HG03439 (cell line): Measurements from ENCODE around the gene TEKT3.

ENCODE experiments used
- ATAC-seq: cut with Tn5 transposase; IDR thresholded peaks from one replicate; pipeline ENCODE4 v1.9.1; 2021; ENCODE audit warnings: mild to moderate bottlenecking, moderate library complexity; ENCODE audit not compliant: unreplicated experiment

Gene TEKT3

DNA sequence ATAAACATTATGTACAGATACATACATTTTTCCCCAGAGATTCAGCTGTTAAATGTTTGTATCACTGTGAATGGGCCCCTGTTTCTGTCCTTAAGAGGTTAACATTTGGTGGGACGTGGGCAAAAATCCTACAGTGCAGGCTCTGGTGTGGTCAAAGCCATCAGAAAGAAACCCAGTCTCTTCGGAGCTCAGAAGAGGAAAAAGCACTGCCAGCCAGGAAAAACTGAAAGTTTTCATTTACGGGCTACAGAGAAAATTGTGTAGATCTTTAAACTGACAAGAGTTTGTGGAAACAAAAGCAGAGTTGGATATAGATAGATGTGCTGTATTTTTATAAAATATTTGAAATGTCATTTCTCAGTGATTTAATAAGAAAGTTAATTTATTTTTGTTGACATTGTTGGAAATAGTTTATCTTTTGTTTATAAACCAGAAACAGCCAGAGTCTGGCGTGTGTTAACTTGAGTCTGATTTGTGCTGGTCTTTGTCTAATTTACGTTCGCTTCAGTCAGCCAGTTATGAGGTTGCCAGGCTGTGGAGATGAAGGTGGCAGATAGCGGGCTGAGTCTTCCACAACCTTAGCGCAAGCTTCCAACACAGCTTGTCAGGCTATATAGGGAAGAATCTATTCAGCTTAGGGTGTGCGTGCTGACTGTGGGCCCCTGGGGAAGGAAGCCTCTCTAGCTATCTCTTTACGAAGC, 9.5 kb upstream of the TEKT3 start:
- ATAC-seq = no peak

DNA sequence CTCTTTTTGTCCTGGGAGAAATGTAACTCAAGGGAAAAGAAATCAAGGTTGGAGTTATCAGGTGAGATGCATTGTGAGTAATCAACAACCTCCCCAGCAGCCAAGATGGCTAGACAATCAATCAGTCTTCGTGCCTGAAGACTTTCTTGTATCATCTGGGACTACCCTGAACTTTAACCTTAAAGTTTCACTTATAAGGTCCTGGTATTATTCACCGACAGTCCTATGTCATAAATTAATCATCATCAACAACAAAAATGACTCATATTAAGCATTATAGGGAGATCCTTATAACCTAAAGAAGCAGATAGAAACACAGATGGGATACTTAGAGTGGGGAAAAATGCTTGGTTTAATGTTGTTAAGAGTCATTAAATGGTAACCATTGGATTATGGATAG, 7.7 kb upstream of the TEKT3 start:
- ATAC-seq = no peak

DNA sequence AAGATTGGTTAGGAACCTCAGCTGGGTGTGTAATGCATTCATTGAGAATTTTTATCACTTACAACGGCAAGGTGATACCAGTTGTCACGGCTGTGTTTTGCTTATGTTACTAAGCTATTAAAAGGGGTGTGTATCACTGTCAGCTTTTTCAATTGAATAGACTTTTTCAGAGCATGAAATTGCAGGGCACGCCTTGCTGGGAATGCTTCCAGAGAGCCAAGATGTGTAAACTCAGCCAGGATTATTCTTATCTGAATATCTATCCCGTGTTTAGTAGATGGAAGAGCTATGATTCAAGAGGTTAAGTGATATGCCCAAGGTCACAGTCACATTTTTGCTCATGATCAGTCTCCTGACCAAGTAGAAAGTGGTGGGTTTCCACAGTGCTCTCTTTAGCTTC, 6.6 kb upstream of the TEKT3 start:
- ATAC-seq = no peak

DNA sequence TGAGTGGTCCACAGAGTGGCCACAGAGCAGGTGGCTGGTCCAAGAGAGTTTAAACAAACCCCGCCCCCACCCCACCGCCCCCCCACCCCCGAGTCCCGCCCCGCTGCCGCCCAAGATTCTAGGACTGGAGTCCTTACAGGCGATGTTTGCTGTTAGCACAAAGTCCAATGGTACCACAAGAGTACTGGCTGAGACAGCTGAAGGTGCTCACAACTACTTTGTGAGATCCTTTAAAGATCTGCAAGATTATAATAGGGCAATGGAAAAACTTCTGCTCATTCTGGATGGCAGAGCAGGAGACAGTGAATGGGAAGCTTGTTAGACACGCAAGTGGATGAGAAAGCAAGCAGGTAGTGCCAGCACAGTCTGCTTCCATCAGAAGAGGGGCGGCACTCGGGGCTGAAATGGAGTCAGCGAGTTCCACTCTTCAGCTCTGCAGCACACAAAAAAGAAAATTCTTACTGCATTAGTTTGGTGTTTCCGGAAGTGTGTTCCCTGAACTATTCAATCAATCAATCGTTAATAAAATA, 4.7 kb upstream of the TEKT3 start:
- ATAC-seq = no peak

DNA sequence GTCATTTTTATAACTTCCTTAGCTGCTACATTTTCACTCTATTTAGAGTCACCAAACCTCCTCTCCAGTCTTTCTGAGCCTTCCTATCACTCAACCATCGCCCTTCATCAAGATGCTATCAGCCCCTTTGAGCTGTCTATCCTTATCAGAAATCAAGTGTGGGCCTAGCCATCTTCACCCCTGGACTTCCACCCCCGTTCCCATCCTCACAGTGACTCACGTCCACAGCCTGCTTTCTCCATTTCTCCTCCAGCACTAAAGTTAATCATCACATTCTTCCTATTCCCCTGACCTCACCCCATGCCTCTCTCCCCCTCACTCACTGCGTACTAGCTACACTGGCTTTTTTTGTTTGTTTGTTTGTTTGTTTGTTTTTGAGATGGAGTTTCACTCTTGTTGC, 2.4 kb upstream of the TEKT3 start:
- ATAC-seq = no peak

DNA sequence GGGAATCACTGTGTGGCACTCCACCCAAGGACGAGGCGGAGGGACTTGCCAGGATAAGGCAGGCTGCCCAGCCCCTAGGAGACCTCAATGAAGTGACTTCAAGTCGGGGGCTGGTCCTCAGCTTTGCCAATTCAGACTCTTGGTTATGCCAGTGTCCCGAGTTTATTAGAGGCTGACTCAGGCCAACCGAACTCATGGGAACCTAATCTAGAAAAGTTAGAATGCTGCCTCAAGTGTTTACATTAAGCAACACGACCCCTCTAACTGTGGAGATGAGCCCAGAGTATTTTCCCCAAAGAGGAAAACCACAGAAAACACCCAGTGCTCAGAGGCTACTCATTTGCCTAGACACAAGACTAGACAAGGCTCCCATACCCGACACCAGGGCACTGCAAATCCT, 1.1 kb upstream of the TEKT3 start:
- ATAC-seq = no peak

DNA sequence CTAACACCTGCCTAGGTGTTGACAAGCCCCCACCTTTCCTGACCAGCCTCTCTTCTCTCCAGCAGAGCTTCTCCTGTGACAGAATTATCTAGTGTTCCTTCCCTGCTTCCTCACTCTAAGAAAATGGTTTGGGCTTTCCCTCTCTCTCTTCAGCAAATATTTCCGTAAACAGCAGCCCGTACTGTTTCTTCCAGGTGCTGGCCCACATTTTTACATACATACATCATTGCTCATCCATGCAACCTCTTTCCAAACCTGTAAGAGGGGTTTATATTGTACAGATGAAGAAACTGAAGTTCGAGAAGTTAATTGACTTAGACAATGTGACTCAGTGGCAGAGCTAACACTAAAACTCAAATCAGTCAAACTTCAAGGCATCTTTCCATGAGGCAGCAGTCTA, 569 bp upstream of the TEKT3 start:
- ATAC-seq = no peak

DNA sequence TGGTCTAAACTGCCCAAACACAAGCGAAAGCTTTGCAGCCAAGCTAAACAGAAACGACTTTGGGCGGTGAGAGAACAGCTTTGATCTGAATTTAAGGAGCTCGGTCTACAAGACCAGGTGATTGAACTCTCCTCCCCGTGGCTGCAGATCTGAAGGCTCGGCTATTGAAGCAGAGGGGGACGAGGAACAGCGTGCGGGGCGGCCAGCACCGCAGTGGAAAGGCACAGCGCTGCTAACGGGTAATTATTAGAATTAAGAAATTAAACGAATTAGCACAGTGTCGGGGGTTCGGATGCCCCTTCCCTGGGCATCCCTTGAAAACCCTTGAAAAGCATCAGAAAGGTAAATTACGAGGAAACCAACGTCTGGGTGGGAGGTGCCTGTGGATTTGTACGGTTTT, 431 bp downstream of the TEKT3 start:
- no peak for ATAC-seq

DNA sequence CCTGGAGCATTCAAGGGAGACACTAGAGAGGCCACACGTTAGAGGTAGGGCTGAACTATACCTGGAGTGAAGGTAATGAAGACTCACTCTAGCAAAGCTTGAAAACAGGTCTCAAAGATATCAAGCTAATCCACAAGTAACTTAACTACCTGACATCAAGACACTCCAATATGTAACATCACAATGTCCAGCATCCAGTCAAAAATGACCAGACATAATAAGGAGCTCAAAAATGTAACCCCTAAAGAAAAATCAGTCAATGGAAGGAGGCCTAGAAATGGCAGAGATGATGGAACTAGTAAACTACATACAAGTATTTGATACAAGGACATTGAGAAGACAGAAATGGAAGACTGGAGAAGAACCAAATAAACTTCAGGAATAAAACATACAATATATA, 6.0 kb downstream of the TEKT3 start:
- no peak for ATAC-seq

DNA sequence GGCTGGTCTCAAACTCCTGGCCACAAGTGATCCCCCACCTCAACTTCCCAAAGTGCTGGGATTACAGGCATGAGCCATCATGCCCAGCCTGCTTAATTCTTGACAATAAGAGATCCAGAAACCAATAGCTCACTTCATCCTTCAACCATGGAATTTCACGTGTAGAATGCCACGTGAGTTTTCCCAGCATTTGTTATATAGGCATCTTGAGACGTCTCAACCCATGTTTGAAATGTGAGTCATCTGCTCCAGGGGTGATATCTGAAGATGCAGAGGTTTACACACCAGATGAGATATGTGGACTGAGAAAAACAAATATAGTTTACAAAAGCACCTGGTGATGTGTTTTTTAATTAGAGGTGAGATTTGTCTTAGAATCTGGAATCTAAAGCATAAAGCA, 7.1 kb downstream of the TEKT3 start:
- ATAC-seq = no peak

DNA sequence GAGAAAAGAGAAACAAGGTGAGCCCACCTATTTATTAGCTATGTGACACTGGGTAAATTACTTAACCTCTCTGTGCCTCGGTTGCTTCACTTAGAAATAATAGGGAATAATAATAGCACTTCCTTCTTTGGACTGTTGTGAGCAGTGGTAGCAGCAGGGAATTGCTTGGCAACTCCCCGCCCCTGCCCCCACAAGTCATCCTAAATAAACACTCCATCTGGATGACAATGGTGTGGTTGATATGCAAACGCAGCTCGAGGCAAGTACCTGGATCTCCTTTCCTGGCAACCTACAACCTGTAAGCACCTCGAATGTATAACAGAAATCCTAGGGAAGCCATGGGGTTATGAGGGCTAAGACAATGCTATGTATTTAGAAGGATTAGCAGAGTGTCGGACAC, 9.1 kb downstream of the TEKT3 start:
- ATAC-seq = no peak

DNA sequence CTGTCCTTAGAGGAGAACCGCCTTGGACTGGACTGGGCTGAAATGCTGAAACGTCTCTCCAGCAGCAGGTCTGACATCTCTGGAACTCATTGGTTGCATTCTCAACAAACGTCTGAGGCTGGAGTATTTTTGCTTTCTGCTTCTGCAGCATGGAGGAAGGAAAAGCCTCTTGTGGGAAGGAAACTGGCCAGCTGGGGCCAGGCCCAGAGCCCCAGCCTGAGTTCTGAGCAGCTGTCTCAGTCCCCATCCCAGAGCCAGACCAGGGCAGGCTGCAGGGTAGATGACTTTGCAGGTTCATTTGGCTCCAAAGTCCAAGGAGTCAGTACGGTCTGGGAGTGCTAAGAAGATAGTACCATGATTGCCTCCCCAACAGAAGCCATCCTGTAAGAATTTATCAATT, 18.3 kb downstream of the TEKT3 start:
- ATAC-seq = no peak

DNA sequence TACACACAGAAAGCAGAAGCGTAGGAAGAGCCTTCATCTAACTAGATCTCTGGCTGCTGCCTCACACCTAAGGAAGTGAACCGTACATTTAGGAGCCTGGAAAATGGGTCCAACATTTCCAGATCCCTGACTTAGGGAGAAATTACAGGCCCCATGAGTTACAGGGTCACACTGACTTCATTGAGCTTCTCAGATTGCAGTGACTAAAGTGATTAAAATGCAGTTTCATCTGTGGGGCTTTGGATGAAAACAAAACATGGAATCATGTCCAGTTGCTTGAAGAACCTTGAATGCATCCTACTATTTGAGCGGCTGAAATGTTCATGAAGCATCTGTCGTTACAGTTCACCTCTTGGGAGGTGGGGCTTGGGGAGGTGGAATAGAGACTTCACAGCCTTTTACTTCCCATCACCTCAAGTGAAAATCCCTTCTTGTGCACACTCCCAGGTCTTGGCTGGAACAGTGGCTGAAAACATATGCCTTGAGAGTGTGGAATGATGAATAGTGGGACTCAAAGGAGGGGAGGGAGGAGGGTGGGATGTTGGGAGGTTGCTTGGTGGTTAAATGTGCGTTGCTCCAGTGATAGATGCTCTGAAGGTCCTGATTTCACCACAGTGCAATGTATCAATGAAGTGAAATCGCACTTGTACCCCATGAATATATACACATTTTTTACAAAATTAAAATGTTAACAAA, 19.7 kb downstream of the TEKT3 start:
- ATAC-seq = no peak

DNA sequence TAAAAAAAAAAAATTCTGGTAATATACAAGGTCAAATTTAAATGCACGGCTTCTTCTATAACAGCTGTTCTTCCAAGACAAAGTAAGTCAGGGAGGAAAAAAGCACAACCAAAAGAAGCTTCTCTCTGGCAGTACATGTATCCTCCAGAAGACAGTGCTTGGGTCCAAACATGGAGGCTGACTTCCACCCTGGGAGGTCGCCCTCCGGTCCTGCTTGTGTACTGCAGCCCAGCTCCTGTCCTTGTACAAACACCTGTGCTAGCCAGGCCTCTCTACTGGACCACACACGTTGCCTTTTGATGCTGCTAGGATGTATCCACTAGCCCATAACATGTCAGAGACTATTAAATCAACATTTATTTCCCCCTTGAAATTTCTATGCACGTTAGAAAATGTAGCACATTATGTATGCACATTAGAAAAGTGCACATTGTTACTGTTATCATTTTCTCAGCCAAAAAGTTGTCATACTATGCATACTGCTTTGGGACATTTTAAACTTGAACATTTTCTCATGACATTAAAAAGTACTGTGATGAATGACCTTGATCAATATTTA, 21.9 kb downstream of the TEKT3 start:
- ATAC-seq = no peak

DNA sequence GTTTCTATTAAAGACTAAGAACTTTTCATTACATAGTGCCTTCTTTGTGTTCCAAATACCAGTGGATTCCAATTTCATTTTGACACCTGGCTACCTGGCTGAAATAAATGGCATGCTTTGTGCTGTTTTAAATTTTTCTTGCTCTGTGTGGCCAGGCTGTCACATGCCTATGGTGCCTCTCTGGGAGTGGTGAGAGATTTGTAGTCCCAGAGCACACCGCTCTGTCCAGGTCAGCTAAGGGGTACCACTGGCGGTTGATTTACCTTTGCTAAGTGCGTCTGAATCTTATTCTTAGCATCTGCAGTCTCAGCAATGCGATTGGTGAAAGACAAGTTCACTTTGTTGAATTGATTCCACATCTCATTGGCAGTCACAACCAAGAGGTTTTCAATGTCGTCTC, 29.4 kb downstream of the TEKT3 start:
- no peak for ATAC-seq

DNA sequence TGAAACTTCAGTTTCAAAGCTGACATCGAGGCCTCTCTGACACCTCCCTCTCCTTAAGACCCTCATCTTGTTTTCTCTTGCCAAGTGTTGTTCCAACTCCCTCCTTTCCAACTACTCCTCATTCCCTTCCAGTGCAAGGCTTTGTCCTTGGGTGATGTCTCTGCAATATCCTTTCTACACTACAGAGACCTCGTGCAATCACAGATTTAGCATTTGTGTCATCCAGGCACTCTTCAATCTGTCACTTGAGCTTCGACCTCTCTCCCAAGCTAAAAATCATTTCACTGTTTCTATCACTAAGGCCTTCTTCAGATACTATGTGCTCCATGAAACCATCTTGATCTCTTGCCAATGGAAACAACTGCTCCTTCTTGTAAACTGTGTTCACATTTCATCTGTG, 31.6 kb downstream of the TEKT3 start:
- no peak for ATAC-seq

DNA sequence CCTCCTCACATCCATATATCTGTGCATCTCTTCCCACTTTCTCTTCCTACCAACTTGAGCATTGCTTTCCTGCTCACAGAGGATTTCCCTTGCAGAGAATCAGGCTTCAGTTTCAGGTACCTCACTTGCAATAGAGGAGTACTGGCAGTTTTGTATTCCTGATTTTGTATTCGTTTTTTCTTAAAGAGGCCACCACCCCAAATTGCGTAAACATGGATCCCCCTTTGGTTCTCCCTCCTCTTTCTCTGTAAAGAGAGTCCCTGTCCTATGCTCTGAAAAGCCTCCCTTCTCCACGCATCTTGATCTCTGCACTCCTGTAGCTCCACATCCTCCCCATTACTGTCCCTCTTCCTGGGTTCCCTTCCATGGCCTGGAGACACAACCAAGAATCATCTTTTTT, 32.2 kb downstream of the TEKT3 start:
- no peak for ATAC-seq

DNA sequence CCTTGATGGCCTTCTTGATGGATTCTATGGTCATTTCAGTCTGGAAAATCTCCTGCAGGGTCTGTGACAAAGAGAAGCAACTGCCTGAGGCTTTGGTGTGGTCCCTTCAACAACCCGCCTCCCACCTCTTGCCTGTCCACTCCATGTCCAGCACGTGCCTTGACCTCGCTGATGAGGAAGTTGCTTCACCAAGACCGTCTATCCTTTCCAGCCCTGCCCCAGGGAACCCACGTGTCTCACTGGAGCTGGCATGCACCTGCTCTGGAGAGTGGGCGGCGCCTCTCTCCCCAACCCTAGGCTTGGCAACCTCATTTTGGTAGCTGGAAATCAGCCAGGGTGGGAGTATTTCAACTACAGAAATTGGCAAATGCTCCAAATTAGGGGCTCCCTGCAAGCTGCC, 32.6 kb downstream of the TEKT3 start:
- no peak for ATAC-seq

DNA sequence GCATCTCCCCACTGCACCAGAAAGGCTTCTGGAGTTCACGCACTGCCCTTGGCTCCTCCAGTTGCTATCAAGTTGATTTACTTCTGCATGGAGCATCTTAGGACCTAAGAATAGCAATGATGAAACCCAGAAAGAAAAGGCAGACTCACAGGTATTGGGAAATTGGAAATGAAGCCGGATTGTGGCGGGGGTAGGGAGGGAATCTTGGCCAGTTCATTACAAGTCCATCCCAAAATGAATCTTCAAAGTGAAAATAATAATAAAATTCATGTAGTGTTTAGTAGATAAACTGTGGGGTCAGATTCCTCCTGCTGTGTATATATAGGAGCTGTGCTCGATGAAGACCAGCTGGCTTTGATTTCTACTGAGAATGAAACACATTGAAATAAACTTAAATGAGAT, 33.7 kb downstream of the TEKT3 start:
- ATAC-seq = no peak

DNA sequence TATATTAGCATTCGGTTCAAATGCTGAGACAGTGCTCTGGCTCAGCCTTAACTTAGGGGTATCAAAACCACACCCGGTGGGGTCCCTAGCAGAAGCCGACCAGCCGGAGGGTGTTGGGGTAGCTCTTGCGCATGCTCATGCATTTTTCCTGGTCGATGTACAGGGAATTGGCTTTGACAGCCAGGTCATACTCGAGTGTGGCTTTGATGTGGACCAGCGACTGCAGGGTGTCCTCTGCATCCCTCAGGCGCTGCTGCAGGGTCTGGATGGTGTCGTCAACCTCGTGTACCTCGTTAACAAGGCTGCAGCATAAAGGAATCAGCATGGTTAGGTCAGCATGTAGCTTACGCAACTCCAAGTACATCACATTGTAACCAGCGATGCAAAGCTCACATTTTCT, 37.5 kb downstream of the TEKT3 start:
- ATAC-seq = no peak

DNA sequence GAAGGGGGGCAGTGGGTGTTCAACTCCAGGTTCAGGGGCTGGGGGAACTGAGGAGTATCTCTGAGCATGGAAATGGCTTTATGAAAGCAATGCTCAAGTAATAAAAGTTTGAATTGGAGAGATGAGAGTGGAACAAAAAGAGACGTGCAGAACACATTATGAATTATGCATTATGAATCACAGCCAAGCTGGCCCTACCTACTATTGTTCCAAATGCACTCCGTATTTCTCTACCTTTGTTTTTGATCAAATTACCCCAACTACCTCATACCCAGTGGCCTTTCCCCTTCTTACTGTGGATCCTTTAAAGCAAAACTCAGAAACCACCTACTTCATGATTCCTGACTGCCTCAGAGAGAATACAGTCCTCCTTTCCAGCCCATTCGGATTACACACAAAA, 38.1 kb downstream of the TEKT3 start:
- ATAC-seq = no peak

DNA sequence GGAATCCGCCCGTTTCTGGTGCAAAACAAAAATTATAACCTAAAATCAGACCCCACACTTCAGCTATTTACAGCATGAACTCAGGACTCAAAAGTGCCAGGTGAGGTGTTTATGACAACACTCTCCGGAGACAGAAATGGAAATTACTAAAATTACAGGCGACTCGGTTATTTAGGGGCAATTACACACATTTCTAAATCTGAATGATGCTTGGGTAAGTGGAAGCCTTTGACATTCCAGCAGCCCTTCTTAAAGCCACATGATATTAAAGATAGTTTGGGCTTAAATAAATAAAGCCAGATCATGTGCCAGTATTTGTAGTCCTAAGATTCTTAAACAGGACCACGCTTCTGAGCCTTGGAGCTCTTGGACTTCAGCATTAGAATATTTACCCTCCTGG, 39.6 kb downstream of the TEKT3 start:
- no peak for ATAC-seq
